AG10803 (cell line): ENCODE data around the gene RBKS.

Experiments used
- DNase-seq: peaks from one replicate; pipeline ENCODE4 v3.0.0; 2010; ENCODE audit warnings: low read depth
- H3K4me3 ChIP-seq: 2 replicates; pipeline ENCODE4 v1.5.1; 2011; ENCODE audit warnings: mild to moderate bottlenecking, low read length, control low read depth
- CTCF ChIP-seq: conservative IDR thresholded peaks from 2 replicates; pipeline ENCODE4 v1.5.1; 2011; ENCODE audit warnings: mild to moderate bottlenecking, low read length, control low read depth, inconsistent platforms

The RBKS gene

GRCh38 chr2:27823135-27823534 lies 67.1 kb downstream of the RBKS start:
- no peak for TF ChIP-seq CTCF

GRCh38 chr2:27822049-27822448 lies 68.1 kb downstream of the RBKS start:
- no peak for DNase-seq
- H3K4me3 ChIP-seq, result no peak overlapping the region
- TF ChIP-seq CTCF, result no peak

More at GRCh38 chr2:27823135-27823534, 67.1 kb downstream of the RBKS start:
- peak; percentile 29 for DNase-seq
- no peak overlapping the region for H3K4me3 ChIP-seq

GRCh38 chr2:27815860-27816438 lies 74.2 kb downstream of the RBKS start:
- no peak for DNase-seq
- H3K4me3 ChIP-seq, result no peak overlapping the region
- no peak for TF ChIP-seq CTCF

GRCh38 chr2:27814758-27815157 lies 75.4 kb downstream of the RBKS start:
- no peak for DNase-seq
- TF ChIP-seq CTCF, result no peak
- H3K4me3 ChIP-seq, result no peak overlapping the region

GRCh38 chr2:27811768-27812167 lies 78.4 kb downstream of the RBKS start:
- H3K4me3 ChIP-seq, result no peak overlapping the region
- no peak for DNase-seq
- no peak for TF ChIP-seq CTCF

- DNase-seq, result no peak
- TF ChIP-seq CTCF, result no peak
These were observed 79.7 kb downstream of the RBKS start for GRCh38 chr2:27810455-27810854.

GRCh38 chr2:27809761-27810241 lies 80.4 kb downstream of the RBKS start:
- DNase-seq, result peak; percentile 86
- no peak for TF ChIP-seq CTCF
- no peak overlapping the region for H3K4me3 ChIP-seq

More at GRCh38 chr2:27810455-27810854, 79.7 kb downstream of the RBKS start:
- no peak overlapping the region for H3K4me3 ChIP-seq
